Lung (tissue), 12 donors: Measurements from ENCODE around the gene CDKN1C. TPM values are rescaled to one million over a fixed set of nuclear protein-coding genes. Genes with fewer than 3 reads are reported as not detected.
"Not testable (repeated sequence)": the region's sequence is repeated elsewhere in the genome, so short reads cannot be mapped to it uniquely, and the experiment has no call there.

Source experiments
- ATAC-seq: fragments of 200-7000 bp; cut with Tn5 transposase; one replicate; pipeline ENCODE4 v1.9.1; 2020; ENCODE audit warnings: moderate number of reproducible peaks; ENCODE audit not compliant: insufficient read depth, low FRiP score
- DNase-seq, 3 donors: peaks; one replicate each; pipeline ENCODE4 v3.0.0-alpha.2; 2013 to 2017
- H3K27ac ChIP-seq, 2 donors: one replicate each; pipeline ENCODE4 v1.5.1; 2013; ENCODE audit warnings: mild to moderate bottlenecking in 2 of 2, moderate library complexity in 2 of 2, control low read depth in 1 of 2, inconsistent platforms in 1 of 2, low read depth in 1 of 2, low read length in 1 of 2
- H3K27me3 ChIP-seq, 3 donors: one replicate each; pipeline ENCODE4 v1.5.1; 2013; ENCODE audit warnings: low read length in 2 of 3; ENCODE audit not compliant: control insufficient read depth in 3 of 3, insufficient read depth in 3 of 3
- H3K36me3 ChIP-seq, 4 donors: one replicate each; pipeline ENCODE4 v1.5.1; 2013; ENCODE audit warnings: low read length in 4 of 4, mild to moderate bottlenecking in 1 of 4, moderate library complexity in 1 of 4; ENCODE audit not compliant: control insufficient read depth in 4 of 4, insufficient read depth in 4 of 4
- H3K4me1 ChIP-seq, 5 donors: one replicate each; pipeline ENCODE4 v1.5.1; 2013; ENCODE audit warnings: low read length in 5 of 5, mild to moderate bottlenecking in 2 of 5, moderate library complexity in 1 of 5; ENCODE audit not compliant: control insufficient read depth in 5 of 5, insufficient read depth in 5 of 5
- H3K4me3 ChIP-seq: one replicate; pipeline ENCODE4 v1.5.1; 2013; ENCODE audit warnings: mild to moderate bottlenecking, control low read depth, moderate library complexity
- H3K9ac ChIP-seq, 2 donors: one replicate each; pipeline ENCODE4 v1.5.1; 2013; ENCODE audit warnings: low read length in 2 of 2, control low read depth in 1 of 2; ENCODE audit not compliant: insufficient read depth in 1 of 2
- H3K9me3 ChIP-seq, 4 donors: one replicate each; pipeline ENCODE4 v1.5.1; 2013; ENCODE audit warnings: low read length in 3 of 4, mild to moderate bottlenecking in 1 of 4, moderate library complexity in 1 of 4; ENCODE audit not compliant: control insufficient read depth in 4 of 4, insufficient read depth in 3 of 4
- CTCF ChIP-seq: IDR thresholded peaks from 2 replicates; pipeline ENCODE4 v1.5.1; 2012; ENCODE audit warnings: mild to moderate bottlenecking; ENCODE audit errors: control extremely low read depth, extremely low read depth
- WGBS, 2 donors: extraction: QIAGEN DNeasy Blood & Tissue Kit; methylation state at CpG; one replicate each; pipeline ENCODE4 v1.1.7; 2013; 5-methylcytosine and 5-hydroxymethylcytosine counted together
- polyA plus RNA-seq, 2 donors: library from polyadenylated mRNA; stranded (reverse); fragments of 200-250 nt; gene quantifications; one replicate each; pipeline ENCODE4 v1.2.1, GENCODE V29; 2013
- total RNA-seq, 2 donors: library from RNA; depleted of rRNA in 1 of 2; stranded (reverse); fragments of >200 nt in 1 of 2; gene quantifications; one replicate each; pipeline ENCODE4 v1.2.1, GENCODE V29; 2014 to 2021
- donor health status: control.
- donor health status: control.
- donor health status: Bipolar disorder and iron deficiency.
- donor health status: healthy.
- donor health status: DM: yes; HTN: yes; CAD: no.

CDKN1C gene
- total and polyA plus RNA-seq, 4 donors: 9.9 to 123 (median 26.8) TPM

- Histone ChIP-seq H3K36me3 (no peaks in the 10 kb centered on the region), H3K27me3 (peaks cover 2 to 8% (median 5%) of the 10 kb centered on the region in 3 donors), H3K27ac (no peak overlapping the region), H3K4me3 (no peak overlapping the region), H3K9me3 (no peaks in the 10 kb centered on the region), H3K9ac (no peak overlapping the region), H3K4me1 (peaks cover 0 to 7% (median 0%) of the 10 kb centered on the region in 5 donors)
- no peak for TF ChIP-seq CTCF
- WGBS, 2 donors: 93 to 97% methylated on average over 14 of the region's 14 CpGs
- DNase-seq (no peak), ATAC-seq (no peak)
Measured at GRCh38 chr11:2908130-2908529, 22.6 kb upstream of the CDKN1C start.

- peaks cover 0 to 12% (median 7%) of the 10 kb centered on the region in 5 donors for H3K4me1 ChIP-seq
- not testable (repeated sequence) for H3K27ac ChIP-seq, H3K4me3 ChIP-seq, H3K9ac ChIP-seq, DNase-seq, H3K9me3 ChIP-seq, ATAC-seq, H3K27me3 ChIP-seq, H3K36me3 ChIP-seq
- WGBS, 2 donors: 83 to 85% methylated on average over 7 of the region's 7 CpGs
Measured at GRCh38 chr11:2905299-2905698, 19.7 kb upstream of the CDKN1C start.

- no peak for TF ChIP-seq CTCF
- 74 to 83% methylated on average over 17 to 21 of the region's 21 CpGs for WGBS, 2 donors
- DNase-seq: no peak
- Histone ChIP-seq H3K36me3 (no peaks in the 10 kb centered on the region), H3K4me1 (peaks cover 0 to 12% (median 8%) of the 10 kb centered on the region in 5 donors), H3K4me3 (no peak overlapping the region), H3K9me3 (no peaks in the 10 kb centered on the region), H3K9ac (no peak overlapping the region), H3K27ac (no peak overlapping the region), H3K27me3 (peaks cover 2 to 5% (median 5%) of the 10 kb centered on the region in 3 donors)
- ATAC-seq: no peak
Measured at GRCh38 chr11:2904153-2905052, 18.8 kb upstream of the CDKN1C start.

- Histone ChIP-seq H3K9ac (no peak overlapping the region), H3K4me3 (no peak overlapping the region)
Measured at GRCh38 chr11:2903672-2904011, 18.1 kb upstream of the CDKN1C start.

More at GRCh38 chr11:2903672-2904011, 18.1 kb upstream of the CDKN1C start:
- Histone ChIP-seq H3K27me3 (peaks cover 2 to 5% (median 4%) of the 10 kb centered on the region in 3 donors), H3K36me3 (no peaks in the 10 kb centered on the region), H3K4me1 (peaks cover 0 to 17% (median 8%) of the 10 kb centered on the region in 5 donors), H3K9me3 (no peaks in the 10 kb centered on the region), H3K27ac (no peak overlapping the region)
- no peak for TF ChIP-seq CTCF
- no peak for ATAC-seq
- 85 to 87% methylated on average over 7 of the region's 7 CpGs for WGBS, 2 donors
- no peak for DNase-seq
